Adrenal gland (tissue), 5 donors: ENCODE data around the gene VEGFA.

ENCODE experiments used
- CTCF ChIP-seq, 6 experiments: fragments of 450-650 bp in 4 of 6; fragments of 200-600 bp in 2 of 6; sonication (generic) in 1 of 6; IDR thresholded peaks; 1 replicate in 5 of 6; 2 replicates in 1 of 6; pipeline versions ENCODE4 v1.5.1 to v1.8.0; 2016 to 2021; ENCODE audit warnings: antibody characterized with exemption in 6 of 6, mild to moderate bottlenecking in 2 of 6, moderate library complexity in 1 of 6
- POLR2A ChIP-seq, 2 donors: fragments of 450-650 bp; IDR thresholded peaks; one replicate each; pipeline ENCODE4 v1.6.1; 2017; ENCODE audit warnings: antibody characterized with exemption in 2 of 2, mild to moderate bottlenecking in 2 of 2, moderate library complexity in 1 of 2
- donor health status: DM: no; HTN: no; CAD: no.

DNA sequence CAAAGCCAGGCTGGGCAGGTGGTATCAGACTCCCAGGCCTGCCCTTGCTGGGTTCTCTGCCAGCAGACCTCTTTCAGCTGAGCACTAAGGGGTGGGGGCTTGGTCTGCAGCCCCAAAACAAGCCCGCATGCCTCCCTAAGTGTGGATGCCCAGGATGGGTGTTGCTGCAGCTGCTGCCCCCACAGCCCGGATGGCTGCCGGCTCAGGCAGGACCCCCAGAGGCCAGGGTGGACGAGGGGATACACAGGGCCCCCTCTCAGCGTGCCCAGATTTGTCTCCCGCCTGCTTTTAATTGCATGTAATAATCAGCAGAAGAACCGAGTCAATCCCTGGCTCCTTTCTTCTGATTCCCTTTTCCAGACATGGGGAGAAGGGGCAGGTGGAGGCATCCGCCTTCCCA lies 60.8 kb downstream of the VEGFA start:
- TF ChIP-seq CTCF (IDR thresholded peaks at IDR 0.05) (no peak), POLR2A (IDR thresholded peaks at IDR 0.05) (no peak)
